ENCODE results near the gene FAM177A1. TPM values are rescaled to one million over a fixed set of nuclear protein-coding genes. Genes with fewer than 3 reads are reported as not detected.
A peak's percentile ranks its signal among the peaks of the same experiment; 100 is the strongest.

FAM177A1 gene
- total RNA-seq, 1 donor from 2014 or later: 49.3 TPM

GRCh38 chr14:35121887-35122695 is 76.0 kb downstream of the FAM177A1 start, which contains the start of the genes PPP2R3C and PRORP:
Gene PPP2R3C (minus strand): TSS chr14:35121990. CDS start chr14:35121959, 31 bp downstream.
Gene PRORP (plus strand): TSS chr14:35122552. CDS start chr14:35123246, 694 bp downstream.
- Mint-ChIP-seq H3K27ac (peak within 1 kb of the TSS; percentile 100), H3K9me3 (no peaks in the 10 kb centered on the region), H3K4me1 (peaks cover 33% of the 10 kb centered on the region), H3K27me3 (ENCODE audit: low read depth) (no peaks in the 10 kb centered on the region), H3K4me3 (peak within 1 kb of the TSS; percentile 97), H3K36me3 (peaks cover 8% of the 10 kb centered on the region)
- TF ChIP-seq CTCF (IDR thresholded peaks at IDR 0.05; ENCODE audit: unreplicated experiment): no peak
- DNase-seq (ENCODE audit: low spot score in 2 of 2, unreplicated experiment in 2 of 2): peak; percentile 66 to 82

DNA sequence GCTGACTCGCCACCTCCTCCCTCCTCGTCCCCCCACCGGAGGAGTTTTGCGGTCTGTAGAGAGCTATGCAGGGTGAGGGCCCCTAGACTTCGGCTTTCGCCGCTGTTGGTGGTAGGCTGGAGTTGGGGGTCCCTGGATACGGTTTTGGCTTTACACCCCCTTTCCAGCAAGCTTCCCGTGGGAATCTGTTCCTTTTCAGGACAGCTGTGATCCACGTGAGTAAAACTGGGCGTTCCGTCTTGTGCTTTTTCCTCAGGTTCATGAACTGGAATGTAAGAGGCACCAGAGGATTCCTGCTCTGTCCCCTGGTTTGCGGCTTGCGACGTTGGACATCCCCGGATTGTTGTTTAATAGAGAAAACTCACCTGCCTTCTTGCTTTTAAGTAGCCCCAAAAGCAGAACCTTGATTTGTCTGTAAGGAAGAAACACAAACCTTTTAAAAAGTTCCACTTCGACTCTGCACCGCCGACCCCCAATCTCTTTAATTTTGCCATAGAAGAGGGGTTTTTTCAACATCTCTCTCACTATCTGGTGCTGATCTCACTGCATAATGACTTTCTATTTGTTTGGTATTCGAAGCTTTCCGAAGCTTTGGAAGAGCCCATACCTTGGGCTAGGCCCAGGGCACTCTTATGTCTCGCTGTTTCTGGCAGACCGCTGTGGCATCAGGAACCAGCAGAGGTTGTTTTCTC is 76.8 kb downstream of the FAM177A1 start:
- H3K9me3 Mint-ChIP-seq: no peaks in the 10 kb centered on the region
- TF ChIP-seq CTCF (IDR thresholded peaks at IDR 0.05; ENCODE audit: unreplicated experiment): no peak
- DNase-seq (ENCODE audit: low spot score in 2 of 2, unreplicated experiment in 2 of 2): no peak

DNA sequence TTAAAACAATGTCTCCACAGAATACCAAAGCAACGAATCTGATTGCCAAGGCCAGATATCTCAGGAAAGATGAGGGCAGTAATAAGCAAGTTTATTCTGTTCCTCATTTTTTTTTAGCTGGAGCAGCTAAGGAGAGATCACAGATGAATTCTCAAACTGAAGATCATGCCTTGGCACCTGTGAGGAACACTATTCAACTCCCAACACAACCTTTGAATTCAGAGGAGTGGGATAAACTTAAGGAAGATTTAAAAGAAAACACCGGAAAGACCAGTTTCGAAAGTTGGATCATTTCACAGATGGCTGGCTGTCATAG is 77.3 kb downstream of the FAM177A1 start:
- no peak for TF ChIP-seq CTCF (IDR thresholded peaks at IDR 0.05; ENCODE audit: unreplicated experiment)
- Mint-ChIP-seq H3K36me3 (peaks cover 18% of the 10 kb centered on the region), H3K27ac (peak overlapping the region; percentile 100), H3K4me1 (peaks cover 36% of the 10 kb centered on the region), H3K4me3 (peak overlapping the region; percentile 97), H3K27me3 (ENCODE audit: low read depth) (no peaks in the 10 kb centered on the region), H3K9me3 (no peaks in the 10 kb centered on the region)
- DNase-seq (ENCODE audit: low spot score in 2 of 2, unreplicated experiment in 2 of 2): no peak

More for the DNA sequence above, 76.8 kb downstream of the FAM177A1 start:
- peaks cover 33% of the 10 kb centered on the region for H3K4me1 Mint-ChIP-seq
- peak overlapping the region; percentile 100 for H3K27ac Mint-ChIP-seq
- H3K27me3 Mint-ChIP-seq (ENCODE audit: low read depth): no peaks in the 10 kb centered on the region
- peaks cover 13% of the 10 kb centered on the region for H3K36me3 Mint-ChIP-seq
- H3K4me3 Mint-ChIP-seq: peak overlapping the region; percentile 97

DNA sequence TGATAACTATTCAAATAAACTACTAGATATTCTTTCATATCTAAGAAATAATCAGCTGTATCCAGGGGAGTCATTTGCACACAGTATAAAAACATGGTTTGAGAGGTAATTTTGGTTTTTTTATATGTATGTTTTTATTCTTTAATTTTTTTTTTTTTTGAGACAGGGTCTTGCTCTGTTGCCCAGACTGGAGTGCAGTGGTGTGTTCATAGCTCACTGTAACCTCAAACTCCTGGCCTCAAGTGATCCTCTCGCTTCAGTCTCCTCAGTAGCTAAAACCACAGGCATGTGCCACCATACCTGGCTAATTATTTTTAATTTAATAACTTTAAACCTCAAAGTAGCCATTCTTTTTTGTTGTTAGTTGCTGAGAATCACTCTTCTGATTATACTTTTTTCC is 78.1 kb downstream of the FAM177A1 start:
- peaks cover 23% of the 10 kb centered on the region for H3K36me3 Mint-ChIP-seq
- H3K4me3 Mint-ChIP-seq: peak overlapping the region; percentile 97
- no peak for TF ChIP-seq CTCF (IDR thresholded peaks at IDR 0.05; ENCODE audit: unreplicated experiment)
- H3K4me1 Mint-ChIP-seq: peaks cover 38% of the 10 kb centered on the region
- no peaks in the 10 kb centered on the region for H3K27me3 Mint-ChIP-seq (ENCODE audit: low read depth)
- no peaks in the 10 kb centered on the region for H3K9me3 Mint-ChIP-seq
- peak overlapping the region; percentile 100 for H3K27ac Mint-ChIP-seq
- DNase-seq (ENCODE audit: low spot score in 2 of 2, unreplicated experiment in 2 of 2): no peak

Other genes starting within 250 kb of the FAM177A1 start
- gene BAZ1A, start 170.9 kb upstream of the FAM177A1 start, total RNA-seq: 42.3 to 43.2 TPM (median 42.5 TPM) in 3 replicates
- gene SRP54, start 63.3 kb upstream of the FAM177A1 start, total RNA-seq: 56.7 to 61.2 TPM (median 61.0 TPM) in 3 replicates
- 24.3 to 25.2 TPM (median 25.2 TPM) in 3 replicates for gene PPP2R3C, start 75.7 kb downstream of the FAM177A1 start, total RNA-seq
- gene PRORP, start 76.3 kb downstream of the FAM177A1 start, total RNA-seq: 31.2 to 32.6 TPM (median 31.4 TPM) in 3 replicates
- gene PSMA6, start 246.1 kb downstream of the FAM177A1 start, total RNA-seq: 155 to 156 TPM (median 156 TPM) in 3 replicates

Measured in mesothelial cell of epicardium (in vitro differentiated cells).